ENCODE data around the gene CPT1B.

DNA sequence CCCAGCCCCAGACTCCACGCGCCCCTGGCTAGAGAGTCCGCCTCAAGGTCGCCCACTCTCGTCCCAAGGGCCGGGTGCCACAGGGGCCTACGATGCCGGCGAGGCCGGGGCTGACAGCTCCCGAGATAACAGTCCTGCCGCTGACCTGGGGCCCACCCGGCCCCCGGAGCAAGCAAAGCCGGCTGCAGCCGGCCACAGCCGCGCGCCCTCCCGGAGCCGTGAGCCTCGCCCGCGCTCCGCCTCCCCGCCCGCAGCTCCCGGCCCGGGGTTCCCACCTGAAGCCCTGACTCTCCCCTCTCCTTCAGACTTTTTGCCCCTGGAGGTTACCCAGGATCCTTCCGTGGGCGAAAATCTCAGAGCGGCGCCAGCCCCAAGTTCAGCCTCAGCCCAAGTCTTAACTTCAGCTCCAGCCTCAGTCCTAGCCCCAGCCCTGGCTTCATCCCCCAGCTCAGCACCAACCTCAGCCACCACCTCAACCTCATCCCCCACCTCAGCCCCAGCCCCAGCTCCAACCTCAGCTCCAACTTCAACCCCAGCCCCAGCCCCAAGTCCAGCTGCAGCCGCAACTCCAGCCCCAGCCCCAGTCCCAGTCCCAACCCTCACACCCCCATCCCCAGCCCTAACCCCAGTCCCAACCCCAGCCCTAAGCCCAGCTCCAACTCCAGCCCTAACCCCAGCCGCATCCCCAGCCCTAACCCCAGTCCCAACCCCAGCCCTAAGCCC is 30.8 kb downstream of the CPT1B start:
- no peak for TF ChIP-seq POLR2A (IDR thresholded peaks at IDR 0.05)
- TF ChIP-seq, protein P1, sequence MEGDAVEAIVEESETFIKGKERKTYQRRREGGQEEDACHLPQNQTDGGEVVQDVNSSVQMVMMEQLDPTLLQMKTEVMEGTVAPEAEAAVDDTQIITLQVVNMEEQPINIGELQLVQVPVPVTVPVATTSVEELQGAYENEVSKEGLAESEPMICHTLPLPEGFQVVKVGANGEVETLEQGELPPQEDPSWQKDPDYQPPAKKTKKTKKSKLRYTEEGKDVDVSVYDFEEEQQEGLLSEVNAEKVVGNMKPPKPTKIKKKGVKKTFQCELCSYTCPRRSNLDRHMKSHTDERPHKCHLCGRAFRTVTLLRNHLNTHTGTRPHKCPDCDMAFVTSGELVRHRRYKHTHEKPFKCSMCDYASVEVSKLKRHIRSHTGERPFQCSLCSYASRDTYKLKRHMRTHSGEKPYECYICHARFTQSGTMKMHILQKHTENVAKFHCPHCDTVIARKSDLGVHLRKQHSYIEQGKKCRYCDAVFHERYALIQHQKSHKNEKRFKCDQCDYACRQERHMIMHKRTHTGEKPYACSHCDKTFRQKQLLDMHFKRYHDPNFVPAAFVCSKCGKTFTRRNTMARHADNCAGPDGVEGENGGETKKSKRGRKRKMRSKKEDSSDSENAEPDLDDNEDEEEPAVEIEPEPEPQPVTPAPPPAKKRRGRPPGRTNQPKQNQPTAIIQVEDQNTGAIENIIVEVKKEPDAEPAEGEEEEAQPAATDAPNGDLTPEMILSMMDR (IDR thresholded peaks at IDR 0.05) = no peak

All from right lobe of liver (tissue), 4 donors.